Ovary (tissue), 9 donors: ENCODE measurements around the gene TP53I13. TPM values are rescaled to one million over a fixed set of nuclear protein-coding genes. Genes with fewer than 3 reads are reported as not detected.

Experiments
- DNase-seq, 5 donors: peaks; one replicate each; pipeline ENCODE4 v3.0.0-alpha.2; 2019 to 2020
- H3K27ac ChIP-seq, 2 donors: fragments of 200-600 bp; one replicate each; pipeline versions ENCODE4 v1.5.1 to v1.8.0; 2019 to 2022
- H3K27me3 ChIP-seq: fragments of 200-600 bp; one replicate; pipeline ENCODE4 v1.8.0; 2022
- H3K36me3 ChIP-seq: fragments of 200-600 bp; sonication (generic); one replicate; pipeline ENCODE4 v1.5.1; 2019
- H3K4me1 ChIP-seq: one replicate; pipeline ENCODE4 v1.8.1; 2013; ENCODE audit warnings: mild to moderate bottlenecking, moderate library complexity; ENCODE audit not compliant: insufficient read depth
- H3K4me3 ChIP-seq: fragments of 200-600 bp; sonication (generic); one replicate; pipeline ENCODE4 v1.5.1; 2017
- H3K9me3 ChIP-seq, 2 donors: fragments of 200-600 bp in 1 of 2; sonication (generic) in 1 of 2; one replicate each; pipeline versions ENCODE4 v1.5.1 to v1.8.1; 2013 to 2019; ENCODE audit warnings: mild to moderate bottlenecking in 1 of 2, moderate library complexity in 1 of 2
- CTCF ChIP-seq, 3 donors: fragments of 450-650 bp in 2 of 3; fragments of 200-600 bp in 1 of 3; IDR thresholded peaks; one replicate each; pipeline versions ENCODE4 v1.5.1 to v1.8.0; 2016 to 2022; ENCODE audit warnings: antibody characterized with exemption in 3 of 3, mild to moderate bottlenecking in 1 of 3
- EP300 ChIP-seq: sonication (generic); formaldehyde crosslinking; IDR thresholded peaks from one replicate; pipeline ENCODE4 v1.6.1; 2017; ENCODE audit warnings: antibody characterized with exemption
- POLR2A ChIP-seq: fragments of 450-650 bp; IDR thresholded peaks from one replicate; pipeline ENCODE4 v1.6.1; 2017; ENCODE audit warnings: antibody characterized with exemption, mild to moderate bottlenecking, moderate library complexity
- WGBS, 3 donors: extraction: QIAGEN DNeasy Blood & Tissue Kit in 1 of 3; methylation state at CpG; one replicate each; pipeline versions ENCODE4 v1.1.5 to v1.1.7; 2013 to 2017; 5-methylcytosine and 5-hydroxymethylcytosine counted together
- intact Hi-C, 4 donors: fragments of 100-400 bp; cut with DNase I; formaldehyde crosslinking; loops; one replicate each; pipeline versions ENCODE4 v1.11.0 to v1.15.1; 2022 to 2023
- polyA plus RNA-seq, 2 donors: library from polyadenylated mRNA; stranded (reverse); fragments of 200-250 nt in 1 of 2; fragments of 350-450 nt in 1 of 2; fragmentation: Illumina TruSeq in 1 of 2; extraction: RNeasy Lipid Tissue Mini Kit (QIAGEN cat#74804) in 1 of 2; gene quantifications; one replicate each; pipeline ENCODE4 v1.2.3, GENCODE V29; 2013 to 2014
- total RNA-seq, 7 donors: library from RNA; depleted of rRNA in 2 of 7; stranded (reverse); fragments of >200 nt in 2 of 7; fragmentation: NEBNext Ultra II Directional in 3 of 7; extraction: Animal tissue kit (Norgen Biotek cat#: 25700) in 3 of 7; gene quantifications; one replicate each; pipeline versions ENCODE4 v1.1.0 to v1.2.4, GENCODE V29; 2016 to 2023
- donor health status: DM: no; HTN: no; CAD: no; lungs with moderate emphysema.
- donor health status: DM: no; HTN: no; CAD: no.
- donor health status: Bipolar disorder and iron deficiency.
- donor health status: DM: yes; HTN: yes; CAD: no.
- donor health status: DM: no; HTN: no; CAD: no.
- donor health status: DM: yes; HTN: yes; CAD: no.

Gene TP53I13
- total and polyA plus RNA-seq, 9 donors = 2.2 to 49.5 (median 41.3) TPM

- peak; percentile 60 to 79 (median 68) for DNase-seq
- Histone ChIP-seq H3K4me3 (peak overlapping the region; percentile 27), H3K4me1 (peaks cover 17% of the 10 kb centered on the region), H3K9me3 (no peaks in the 10 kb centered on the region), H3K27me3 (no peaks in the 10 kb centered on the region), H3K36me3 (no peaks in the 10 kb centered on the region), H3K27ac (peak overlapping the region; percentile 9 to 56)
- intact Hi-C loops = no loop called here
- TF ChIP-seq CTCF (IDR thresholded peaks at IDR 0.05) = peak; percentile 49 to 73 (median 73)
- TF ChIP-seq EP300 = no peak
- 10 to 19% (median 10%) methylated on average over 29 to 62 of the region's 62 CpGs for WGBS, 3 donors
Observed at GRCh38 chr17:29572691-29573557, 4.4 kb downstream of the TP53I13 start.

GRCh38 chr17:29573558-29573869 lies 5.0 kb downstream of the TP53I13 start:
- Histone ChIP-seq H3K36me3 (no peaks in the 10 kb centered on the region), H3K9me3 (no peaks in the 10 kb centered on the region), H3K4me3 (no peak overlapping the region), H3K4me1 (peaks cover 17% of the 10 kb centered on the region), H3K27me3 (no peaks in the 10 kb centered on the region), H3K27ac (peak overlapping the region in 1 of 2 donors; percentile 56)
- peak in 2 of 5 donors; percentile 19 to 35 for DNase-seq
- WGBS, 3 donors = 70 to 76% (median 73%) methylated on average over 6 of the region's 6 CpGs
- intact Hi-C loops = no loop called here
- no peak for TF ChIP-seq CTCF (IDR thresholded peaks at IDR 0.05)
- TF ChIP-seq EP300 = no peak

GRCh38 chr17:29573871-29574731 lies 5.6 kb downstream of the TP53I13 start:
- WGBS, 3 donors = 78 to 87% (median 80%) methylated on average over 13 to 14 of the region's 14 CpGs
- Histone ChIP-seq H3K9me3 (no peaks in the 10 kb centered on the region), H3K4me3 (no peak overlapping the region), H3K36me3 (no peaks in the 10 kb centered on the region), H3K4me1 (peaks cover 17% of the 10 kb centered on the region), H3K27me3 (no peaks in the 10 kb centered on the region), H3K27ac (no peak overlapping the region)
- intact Hi-C loops = no loop called here
- no peak for TF ChIP-seq EP300
- no peak for TF ChIP-seq POLR2A
- no peak for TF ChIP-seq CTCF (IDR thresholded peaks at IDR 0.05)
- peak in 2 of 5 donors; percentile 13 to 18 for DNase-seq

GRCh38 chr17:29574732-29575510 lies 6.4 kb downstream of the TP53I13 start:
- no peaks in the 10 kb centered on the region for H3K27me3 ChIP-seq
- peak in 3 of 5 donors; percentile 19 to 24 (median 21) for DNase-seq
- intact Hi-C loops = no loop called here
- WGBS, 3 donors = 79 to 84% (median 83%) methylated on average over 16 to 17 of the region's 17 CpGs
- H3K27ac ChIP-seq = no peak overlapping the region
- no peaks in the 10 kb centered on the region for H3K9me3 ChIP-seq
- H3K4me3 ChIP-seq = no peak overlapping the region
- TF ChIP-seq EP300 (no peak), POLR2A (no peak), CTCF (IDR thresholded peaks at IDR 0.05) (no peak)
- H3K4me1 ChIP-seq = peaks cover 15% of the 10 kb centered on the region
- no peaks in the 10 kb centered on the region for H3K36me3 ChIP-seq
